GM23338 (cell line): ENCODE results near the gene FOXJ3. TPM values are rescaled to one million over a fixed set of nuclear protein-coding genes. Genes with fewer than 3 reads are reported as not detected.

Experiments
- EZH2 ChIP-seq: fragments of 200-600 bp; sonication (generic); IDR thresholded peaks from one replicate; pipeline ENCODE4 v1.8.0; 2017; ENCODE audit warnings: antibody characterized with exemption, mild to moderate bottlenecking, low read depth; ENCODE audit not compliant: unreplicated experiment
- EZH2phosphoT487 ChIP-seq: fragments of 200-600 bp; sonication (generic); IDR thresholded peaks from one replicate; pipeline ENCODE4 v1.8.1; 2018; ENCODE audit warnings: antibody characterized with exemption; ENCODE audit not compliant: unreplicated experiment
- POLR2AphosphoS5 ChIP-seq: IDR thresholded peaks from 2 replicates; pipeline ENCODE4 v1.6.1; 2016; ENCODE audit warnings: antibody characterized with exemption, low read depth
- STAT1 ChIP-seq: IDR thresholded peaks from one replicate; pipeline ENCODE4 v1.6.1; 2016; ENCODE audit warnings: antibody characterized with exemption; ENCODE audit not compliant: unreplicated experiment
- ZNF114 ChIP-seq: fragments of 250-450 bp; sonication (Bioruptor Pico); IDR thresholded peaks from 2 replicates; pipeline ENCODE4 v1.5.0; 2020; ENCODE audit warnings: mild to moderate bottlenecking, moderate library complexity
- polyA plus RNA-seq: library from polyadenylated mRNA; unstranded; fragments of >200 nt; fragmentation: Nextera tagmentation; extraction: Ambion mirVana; gene quantifications from 2 replicates; pipeline ENCODE4 v1.2.1, GENCODE V29; 2016
- total RNA-seq: library from RNA; depleted of rRNA; stranded (reverse); fragments of >200 nt; shearing (Covaris generic); gene quantifications from 2 replicates; pipeline ENCODE4 v1.2.3, GENCODE V29; 2014
- TF ChIP-seq, protein P1 (sequence below): fragments of 250-450 bp; sonication (Bioruptor Pico); IDR thresholded peaks from 2 replicates; pipeline ENCODE4 v1.5.0; 2020; ENCODE audit warnings: mild to moderate bottlenecking, moderate library complexity
- TF ChIP-seq, protein P2 (sequence below): IDR thresholded peaks from one replicate; pipeline ENCODE4 v1.6.1; 2018; ENCODE audit warnings: antibody characterized with exemption; ENCODE audit not compliant: unreplicated experiment
- TF ChIP-seq, protein P3 (sequence below), 2 experiments: fragments of 200-600 bp in 1 of 2; sonication (generic) in 1 of 2; conservative IDR thresholded peaks; 2 replicates each; pipeline versions ENCODE4 v1.5.1 to v1.6.1; 2016 to 2017; ENCODE audit warnings: antibody characterized with exemption in 2 of 2, low read depth in 2 of 2, mild to moderate bottlenecking in 2 of 2, moderate library complexity in 1 of 2

FOXJ3 gene
- total and polyA plus RNA-seq, 2 experiments from 2014 or later = 36.6 to 53.3 TPM

DNA sequence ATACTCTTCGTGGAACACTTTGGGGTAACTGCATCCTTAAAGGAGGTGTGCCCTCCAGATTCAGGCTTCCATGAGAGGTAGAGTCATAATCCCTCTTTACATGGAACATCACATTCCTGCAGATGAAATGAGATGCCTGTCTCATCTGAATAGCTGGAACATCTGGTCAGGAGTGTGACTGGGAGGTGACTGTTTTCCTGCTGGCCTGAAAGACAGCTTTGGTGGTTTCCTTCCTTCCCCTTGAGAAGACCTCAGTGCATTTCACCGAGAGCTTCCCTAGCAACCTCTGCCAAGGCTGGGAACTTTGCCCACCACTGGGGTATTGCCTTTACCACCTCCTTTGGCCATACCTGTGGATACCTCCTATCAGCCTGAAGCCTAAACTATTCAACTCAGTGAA, 123.8 kb downstream of the FOXJ3 start (continued):
- TF ChIP-seq, protein P1, sequence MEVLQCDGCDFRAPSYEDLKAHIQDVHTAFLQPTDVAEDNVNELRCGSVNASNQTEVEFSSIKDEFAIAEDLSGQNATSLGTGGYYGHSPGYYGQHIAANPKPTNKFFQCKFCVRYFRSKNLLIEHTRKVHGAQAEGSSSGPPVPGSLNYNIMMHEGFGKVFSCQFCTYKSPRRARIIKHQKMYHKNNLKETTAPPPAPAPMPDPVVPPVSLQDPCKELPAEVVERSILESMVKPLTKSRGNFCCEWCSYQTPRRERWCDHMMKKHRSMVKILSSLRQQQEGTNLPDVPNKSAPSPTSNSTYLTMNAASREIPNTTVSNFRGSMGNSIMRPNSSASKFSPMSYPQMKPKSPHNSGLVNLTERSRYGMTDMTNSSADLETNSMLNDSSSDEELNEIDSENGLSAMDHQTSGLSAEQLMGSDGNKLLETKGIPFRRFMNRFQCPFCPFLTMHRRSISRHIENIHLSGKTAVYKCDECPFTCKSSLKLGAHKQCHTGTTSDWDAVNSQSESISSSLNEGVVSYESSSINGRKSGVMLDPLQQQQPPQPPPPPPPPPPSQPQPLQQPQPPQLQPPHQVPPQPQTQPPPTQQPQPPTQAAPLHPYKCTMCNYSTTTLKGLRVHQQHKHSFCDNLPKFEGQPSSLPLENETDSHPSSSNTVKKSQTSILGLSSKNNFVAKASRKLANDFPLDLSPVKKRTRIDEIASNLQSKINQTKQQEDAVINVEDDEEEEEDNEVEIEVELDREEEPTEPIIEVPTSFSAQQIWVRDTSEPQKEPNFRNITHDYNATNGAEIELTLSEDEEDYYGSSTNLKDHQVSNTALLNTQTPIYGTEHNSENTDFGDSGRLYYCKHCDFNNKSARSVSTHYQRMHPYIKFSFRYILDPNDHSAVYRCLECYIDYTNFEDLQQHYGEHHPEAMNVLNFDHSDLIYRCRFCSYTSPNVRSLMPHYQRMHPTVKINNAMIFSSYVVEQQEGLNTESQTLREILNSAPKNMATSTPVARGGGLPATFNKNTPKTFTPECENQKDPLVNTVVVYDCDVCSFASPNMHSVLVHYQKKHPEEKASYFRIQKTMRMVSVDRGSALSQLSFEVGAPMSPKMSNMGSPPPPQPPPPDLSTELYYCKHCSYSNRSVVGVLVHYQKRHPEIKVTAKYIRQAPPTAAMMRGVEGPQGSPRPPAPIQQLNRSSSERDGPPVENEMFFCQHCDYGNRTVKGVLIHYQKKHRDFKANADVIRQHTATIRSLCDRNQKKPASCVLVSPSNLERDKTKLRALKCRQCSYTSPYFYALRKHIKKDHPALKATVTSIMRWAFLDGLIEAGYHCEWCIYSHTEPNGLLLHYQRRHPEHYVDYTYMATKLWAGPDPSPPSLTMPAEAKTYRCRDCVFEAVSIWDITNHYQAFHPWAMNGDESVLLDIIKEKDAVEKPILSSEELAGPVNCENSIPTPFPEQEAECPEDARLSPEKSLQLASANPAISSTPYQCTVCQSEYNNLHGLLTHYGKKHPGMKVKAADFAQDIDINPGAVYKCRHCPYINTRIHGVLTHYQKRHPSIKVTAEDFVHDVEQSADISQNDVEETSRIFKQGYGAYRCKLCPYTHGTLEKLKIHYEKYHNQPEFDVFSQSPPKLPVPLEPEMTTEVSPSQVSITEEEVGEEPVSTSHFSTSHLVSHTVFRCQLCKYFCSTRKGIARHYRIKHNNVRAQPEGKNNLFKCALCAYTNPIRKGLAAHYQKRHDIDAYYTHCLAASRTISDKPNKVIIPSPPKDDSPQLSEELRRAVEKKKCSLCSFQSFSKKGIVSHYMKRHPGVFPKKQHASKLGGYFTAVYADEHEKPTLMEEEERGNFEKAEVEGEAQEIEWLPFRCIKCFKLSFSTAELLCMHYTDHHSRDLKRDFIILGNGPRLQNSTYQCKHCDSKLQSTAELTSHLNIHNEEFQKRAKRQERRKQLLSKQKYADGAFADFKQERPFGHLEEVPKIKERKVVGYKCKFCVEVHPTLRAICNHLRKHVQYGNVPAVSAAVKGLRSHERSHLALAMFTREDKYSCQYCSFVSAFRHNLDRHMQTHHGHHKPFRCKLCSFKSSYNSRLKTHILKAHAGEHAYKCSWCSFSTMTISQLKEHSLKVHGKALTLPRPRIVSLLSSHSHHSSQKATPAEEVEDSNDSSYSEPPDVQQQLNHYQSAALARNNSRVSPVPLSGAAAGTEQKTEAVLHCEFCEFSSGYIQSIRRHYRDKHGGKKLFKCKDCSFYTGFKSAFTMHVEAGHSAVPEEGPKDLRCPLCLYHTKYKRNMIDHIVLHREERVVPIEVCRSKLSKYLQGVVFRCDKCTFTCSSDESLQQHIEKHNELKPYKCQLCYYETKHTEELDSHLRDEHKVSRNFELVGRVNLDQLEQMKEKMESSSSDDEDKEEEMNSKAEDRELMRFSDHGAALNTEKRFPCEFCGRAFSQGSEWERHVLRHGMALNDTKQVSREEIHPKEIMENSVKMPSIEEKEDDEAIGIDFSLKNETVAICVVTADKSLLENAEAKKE (CRISPR knock-in tag) = no peak
- TF ChIP-seq STAT1 = no peak
- TF ChIP-seq, protein P2, sequence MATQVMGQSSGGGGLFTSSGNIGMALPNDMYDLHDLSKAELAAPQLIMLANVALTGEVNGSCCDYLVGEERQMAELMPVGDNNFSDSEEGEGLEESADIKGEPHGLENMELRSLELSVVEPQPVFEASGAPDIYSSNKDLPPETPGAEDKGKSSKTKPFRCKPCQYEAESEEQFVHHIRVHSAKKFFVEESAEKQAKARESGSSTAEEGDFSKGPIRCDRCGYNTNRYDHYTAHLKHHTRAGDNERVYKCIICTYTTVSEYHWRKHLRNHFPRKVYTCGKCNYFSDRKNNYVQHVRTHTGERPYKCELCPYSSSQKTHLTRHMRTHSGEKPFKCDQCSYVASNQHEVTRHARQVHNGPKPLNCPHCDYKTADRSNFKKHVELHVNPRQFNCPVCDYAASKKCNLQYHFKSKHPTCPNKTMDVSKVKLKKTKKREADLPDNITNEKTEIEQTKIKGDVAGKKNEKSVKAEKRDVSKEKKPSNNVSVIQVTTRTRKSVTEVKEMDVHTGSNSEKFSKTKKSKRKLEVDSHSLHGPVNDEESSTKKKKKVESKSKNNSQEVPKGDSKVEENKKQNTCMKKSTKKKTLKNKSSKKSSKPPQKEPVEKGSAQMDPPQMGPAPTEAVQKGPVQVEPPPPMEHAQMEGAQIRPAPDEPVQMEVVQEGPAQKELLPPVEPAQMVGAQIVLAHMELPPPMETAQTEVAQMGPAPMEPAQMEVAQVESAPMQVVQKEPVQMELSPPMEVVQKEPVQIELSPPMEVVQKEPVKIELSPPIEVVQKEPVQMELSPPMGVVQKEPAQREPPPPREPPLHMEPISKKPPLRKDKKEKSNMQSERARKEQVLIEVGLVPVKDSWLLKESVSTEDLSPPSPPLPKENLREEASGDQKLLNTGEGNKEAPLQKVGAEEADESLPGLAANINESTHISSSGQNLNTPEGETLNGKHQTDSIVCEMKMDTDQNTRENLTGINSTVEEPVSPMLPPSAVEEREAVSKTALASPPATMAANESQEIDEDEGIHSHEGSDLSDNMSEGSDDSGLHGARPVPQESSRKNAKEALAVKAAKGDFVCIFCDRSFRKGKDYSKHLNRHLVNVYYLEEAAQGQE = no peak
- TF ChIP-seq ZNF114 (CRISPR knock-in tag) = no peak
- no peak for TF ChIP-seq POLR2AphosphoS5
- TF ChIP-seq EZH2phosphoT487 = no peak
- TF ChIP-seq, protein P3, sequence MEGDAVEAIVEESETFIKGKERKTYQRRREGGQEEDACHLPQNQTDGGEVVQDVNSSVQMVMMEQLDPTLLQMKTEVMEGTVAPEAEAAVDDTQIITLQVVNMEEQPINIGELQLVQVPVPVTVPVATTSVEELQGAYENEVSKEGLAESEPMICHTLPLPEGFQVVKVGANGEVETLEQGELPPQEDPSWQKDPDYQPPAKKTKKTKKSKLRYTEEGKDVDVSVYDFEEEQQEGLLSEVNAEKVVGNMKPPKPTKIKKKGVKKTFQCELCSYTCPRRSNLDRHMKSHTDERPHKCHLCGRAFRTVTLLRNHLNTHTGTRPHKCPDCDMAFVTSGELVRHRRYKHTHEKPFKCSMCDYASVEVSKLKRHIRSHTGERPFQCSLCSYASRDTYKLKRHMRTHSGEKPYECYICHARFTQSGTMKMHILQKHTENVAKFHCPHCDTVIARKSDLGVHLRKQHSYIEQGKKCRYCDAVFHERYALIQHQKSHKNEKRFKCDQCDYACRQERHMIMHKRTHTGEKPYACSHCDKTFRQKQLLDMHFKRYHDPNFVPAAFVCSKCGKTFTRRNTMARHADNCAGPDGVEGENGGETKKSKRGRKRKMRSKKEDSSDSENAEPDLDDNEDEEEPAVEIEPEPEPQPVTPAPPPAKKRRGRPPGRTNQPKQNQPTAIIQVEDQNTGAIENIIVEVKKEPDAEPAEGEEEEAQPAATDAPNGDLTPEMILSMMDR (conservative IDR thresholded peaks at IDR 0.05; ENCODE audit: low read depth in 2 of 2) = no peak
- no peak for TF ChIP-seq EZH2
